Nephron progenitor cell (in vitro differentiated cells): Measurements from ENCODE around the gene CNFN.

Experiments used
- DNase-seq: peaks from one replicate; pipeline ENCODE4 v3.0.0; 2021
- H3K27ac Mint-ChIP-seq: 2 replicates; pipeline ENCODE4 v1.8.0; 2021; ENCODE audit warnings: mild to moderate bottlenecking, moderate library complexity, mixed read lengths
- H3K27me3 Mint-ChIP-seq: 2 replicates; pipeline ENCODE4 v1.8.0; 2021; ENCODE audit warnings: mild to moderate bottlenecking, low read depth, mixed read lengths; ENCODE audit not compliant: poor library complexity
- H3K36me3 Mint-ChIP-seq: 2 replicates; pipeline ENCODE4 v1.8.0; 2021; ENCODE audit warnings: low read depth, mixed read lengths
- H3K4me1 Mint-ChIP-seq: 2 replicates; pipeline ENCODE4 v1.8.0; 2021; ENCODE audit warnings: mixed read lengths
- H3K4me3 Mint-ChIP-seq: 2 replicates; pipeline ENCODE4 v1.8.0; 2021; ENCODE audit warnings: mild to moderate bottlenecking, moderate library complexity, mixed read lengths
- H3K9me3 Mint-ChIP-seq: 2 replicates; pipeline ENCODE4 v1.8.0; 2021; ENCODE audit warnings: mild to moderate bottlenecking, moderate library complexity, mixed read lengths
- TF ChIP-seq, protein P1 (sequence below): fragments of 200-600 bp; sonication (generic); IDR thresholded peaks from 2 replicates; pipeline ENCODE4 v1.5.0; 2021; ENCODE audit warnings: antibody characterized with exemption

Gene CNFN

DNA sequence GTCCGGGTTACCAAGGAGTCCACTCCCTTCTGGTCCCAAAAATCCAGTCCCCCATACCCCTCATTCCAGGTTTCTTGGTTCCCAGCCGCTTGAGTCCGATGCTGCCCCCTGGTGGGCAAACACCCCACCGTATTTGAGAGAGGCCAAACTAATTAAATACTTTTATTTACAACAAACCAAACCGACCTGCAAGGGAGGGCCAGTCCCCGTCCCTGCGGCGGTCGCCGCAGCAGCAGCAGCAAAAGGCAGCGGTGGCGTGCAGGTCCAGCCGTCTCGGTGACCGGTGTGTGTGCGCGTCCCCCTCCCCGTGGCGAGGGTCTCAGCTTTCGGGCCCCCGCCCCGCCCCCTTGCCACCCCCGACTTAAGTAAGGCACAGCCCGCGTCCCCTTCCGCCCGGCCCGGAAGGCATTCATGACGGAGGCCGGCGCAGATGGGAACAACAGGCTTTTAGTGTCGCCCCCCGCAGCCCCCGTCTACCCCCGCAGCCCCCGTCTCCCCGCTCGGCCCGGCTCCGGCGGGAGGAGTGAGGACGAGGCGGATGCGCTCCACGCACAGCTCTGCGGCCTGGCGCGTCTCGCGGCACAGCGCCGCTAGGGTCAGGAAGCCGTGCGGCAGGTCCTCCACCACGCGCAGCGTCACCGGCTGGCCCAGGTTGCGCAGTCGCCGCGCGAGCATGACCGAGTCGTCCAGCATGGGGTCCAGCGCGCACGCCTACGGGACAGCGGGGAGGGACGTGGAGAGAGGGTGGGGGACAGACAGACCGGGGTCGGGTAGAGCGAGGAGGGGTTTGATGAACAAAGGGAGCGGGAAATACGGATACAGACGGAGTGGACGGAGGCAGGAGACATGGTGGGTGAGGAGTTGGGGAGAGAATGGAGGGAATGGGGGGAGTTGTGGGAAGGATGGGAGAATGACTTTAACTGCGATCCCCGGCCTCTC, 11.5 kb upstream of the CNFN start:
- Mint-ChIP-seq H3K4me3 (peak overlapping the region; percentile 90), H3K27me3 (peaks cover 16% of the 10 kb centered on the region), H3K36me3 (peaks cover 16% of the 10 kb centered on the region), H3K4me1 (peaks cover 55% of the 10 kb centered on the region), H3K27ac (peak overlapping the region; percentile 10), H3K9me3 (no peaks in the 10 kb centered on the region)
- TF ChIP-seq, protein P1, sequence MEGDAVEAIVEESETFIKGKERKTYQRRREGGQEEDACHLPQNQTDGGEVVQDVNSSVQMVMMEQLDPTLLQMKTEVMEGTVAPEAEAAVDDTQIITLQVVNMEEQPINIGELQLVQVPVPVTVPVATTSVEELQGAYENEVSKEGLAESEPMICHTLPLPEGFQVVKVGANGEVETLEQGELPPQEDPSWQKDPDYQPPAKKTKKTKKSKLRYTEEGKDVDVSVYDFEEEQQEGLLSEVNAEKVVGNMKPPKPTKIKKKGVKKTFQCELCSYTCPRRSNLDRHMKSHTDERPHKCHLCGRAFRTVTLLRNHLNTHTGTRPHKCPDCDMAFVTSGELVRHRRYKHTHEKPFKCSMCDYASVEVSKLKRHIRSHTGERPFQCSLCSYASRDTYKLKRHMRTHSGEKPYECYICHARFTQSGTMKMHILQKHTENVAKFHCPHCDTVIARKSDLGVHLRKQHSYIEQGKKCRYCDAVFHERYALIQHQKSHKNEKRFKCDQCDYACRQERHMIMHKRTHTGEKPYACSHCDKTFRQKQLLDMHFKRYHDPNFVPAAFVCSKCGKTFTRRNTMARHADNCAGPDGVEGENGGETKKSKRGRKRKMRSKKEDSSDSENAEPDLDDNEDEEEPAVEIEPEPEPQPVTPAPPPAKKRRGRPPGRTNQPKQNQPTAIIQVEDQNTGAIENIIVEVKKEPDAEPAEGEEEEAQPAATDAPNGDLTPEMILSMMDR: peak; percentile 86
- DNase-seq: peak; percentile 89

DNA sequence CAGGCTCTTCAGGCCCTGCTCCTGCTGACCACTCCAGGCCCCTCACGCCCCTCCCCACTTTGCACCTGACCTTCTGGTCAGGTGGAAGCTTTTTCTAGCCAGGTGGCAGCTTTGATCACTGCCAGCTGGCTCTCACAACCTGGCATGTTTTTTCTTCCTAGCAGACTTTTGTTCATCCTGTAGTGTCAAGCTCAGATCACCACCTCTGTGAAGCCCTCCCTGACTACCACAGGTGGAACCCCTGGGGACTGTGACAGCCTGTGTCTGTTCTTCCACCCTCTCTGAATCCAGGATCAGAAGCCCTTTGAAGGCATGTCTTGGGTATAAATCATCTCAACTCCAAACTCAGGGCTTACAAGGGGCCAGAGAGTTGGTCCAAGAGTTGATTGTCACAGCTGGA, 10.3 kb upstream of the CNFN start:
- peaks cover 16% of the 10 kb centered on the region for H3K36me3 Mint-ChIP-seq
- peaks cover 18% of the 10 kb centered on the region for H3K27me3 Mint-ChIP-seq
- no peak for DNase-seq
- peaks cover 67% of the 10 kb centered on the region for H3K4me1 Mint-ChIP-seq
- H3K4me3 Mint-ChIP-seq: peak overlapping the region; percentile 59
- peak overlapping the region; percentile 69 for H3K27ac Mint-ChIP-seq
- TF ChIP-seq, protein P1: no peak
- H3K9me3 Mint-ChIP-seq: no peaks in the 10 kb centered on the region

DNA sequence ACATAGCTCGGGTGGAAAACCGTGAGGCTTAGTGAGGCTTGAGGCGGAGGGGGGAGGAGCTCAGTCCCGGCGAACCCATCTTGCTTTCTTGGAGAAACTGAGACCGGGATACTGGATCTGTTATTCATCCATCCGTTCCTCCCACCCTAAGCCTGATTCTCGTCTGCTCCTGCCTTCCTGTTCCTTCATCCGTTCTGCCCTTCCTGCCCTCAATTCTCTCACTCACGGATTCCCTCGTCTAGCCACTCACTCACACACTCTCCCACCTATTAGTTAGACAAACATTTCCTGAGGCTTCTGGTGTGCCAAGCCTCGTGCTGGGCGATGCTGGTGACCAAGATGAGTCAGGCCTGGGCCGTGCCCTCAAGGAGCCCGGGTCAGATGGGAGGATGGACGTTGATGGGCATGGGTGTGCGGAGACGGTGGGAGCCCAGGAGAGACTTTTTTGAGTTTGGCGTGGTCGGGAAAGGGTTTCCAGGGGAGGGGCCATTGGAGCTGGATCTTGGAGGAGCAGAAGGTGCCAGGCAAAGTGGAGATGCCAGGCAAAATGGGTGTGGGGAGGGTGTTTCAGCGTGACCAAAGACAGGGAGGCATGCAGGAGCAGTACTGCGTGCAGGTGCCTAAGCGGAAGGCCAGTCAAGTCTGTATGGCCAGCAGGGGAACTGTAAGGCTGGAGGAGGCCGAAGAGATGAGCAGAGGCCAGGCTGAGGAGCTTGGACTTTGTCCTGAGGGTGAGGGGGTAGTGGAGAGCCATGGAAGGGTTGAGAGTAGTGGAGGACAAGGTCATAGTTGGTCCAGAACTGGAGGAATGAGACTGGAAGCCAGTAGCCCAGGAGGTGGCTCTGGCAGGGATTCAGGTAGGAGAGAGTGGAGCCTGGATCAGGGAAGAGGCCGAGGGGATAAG, 7.4 kb upstream of the CNFN start:
- no peak for DNase-seq
- Mint-ChIP-seq H3K4me3 (peak overlapping the region; percentile 90), H3K27me3 (peaks cover 27% of the 10 kb centered on the region), H3K27ac (peak overlapping the region; percentile 32), H3K36me3 (peaks cover 11% of the 10 kb centered on the region), H3K4me1 (peaks cover 68% of the 10 kb centered on the region), H3K9me3 (no peaks in the 10 kb centered on the region)
- TF ChIP-seq, protein P1: no peak

DNA sequence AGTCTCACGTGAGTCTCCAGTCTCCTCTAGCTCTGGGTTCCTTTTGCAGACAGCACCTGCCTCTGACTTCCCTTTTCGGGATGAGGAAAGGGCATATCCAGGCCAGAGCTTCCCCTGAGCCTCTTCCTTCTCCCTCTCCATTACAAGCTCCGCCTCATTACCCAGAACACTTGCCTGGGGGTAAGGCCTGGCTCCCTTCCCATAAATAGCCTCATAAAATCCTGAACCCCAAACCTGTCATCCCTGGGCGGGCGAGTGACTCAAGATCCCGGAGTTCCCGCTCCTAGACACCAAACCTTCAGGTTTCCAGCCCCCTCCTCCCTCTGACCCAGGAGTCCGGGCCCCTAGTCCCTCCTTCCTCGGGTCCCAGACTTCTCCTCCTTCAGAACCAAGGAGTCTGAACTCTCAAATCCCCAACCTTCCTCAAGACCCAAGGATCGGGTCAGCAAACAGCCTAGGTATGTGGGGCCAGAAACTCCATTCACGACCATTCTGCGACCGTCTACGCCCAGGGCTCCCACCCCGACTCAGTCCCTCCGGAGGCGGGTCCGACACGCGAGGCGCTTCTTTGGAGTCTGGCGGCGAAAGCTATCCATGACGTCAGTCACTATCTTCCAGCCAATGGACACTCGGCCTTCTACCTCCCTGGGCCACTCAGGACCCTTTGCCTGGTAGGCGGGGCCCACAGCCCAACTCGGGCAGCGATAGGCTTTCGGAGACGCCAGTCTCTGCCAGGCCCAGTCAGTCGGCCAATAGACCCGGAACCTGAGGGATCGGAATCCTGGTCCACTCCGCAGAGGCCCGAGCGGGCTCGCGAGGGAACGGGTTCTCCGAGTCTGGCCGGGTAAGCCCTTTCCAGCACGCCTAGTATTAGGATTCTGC, 6.5 kb upstream of the CNFN start:
- TF ChIP-seq, protein P1: no peak
- Mint-ChIP-seq H3K4me1 (peaks cover 71% of the 10 kb centered on the region), H3K4me3 (peak overlapping the region; percentile 90), H3K27me3 (peaks cover 30% of the 10 kb centered on the region), H3K36me3 (peaks cover 11% of the 10 kb centered on the region), H3K27ac (peak overlapping the region; percentile 98), H3K9me3 (no peaks in the 10 kb centered on the region)
- DNase-seq: peak; percentile 99

DNA sequence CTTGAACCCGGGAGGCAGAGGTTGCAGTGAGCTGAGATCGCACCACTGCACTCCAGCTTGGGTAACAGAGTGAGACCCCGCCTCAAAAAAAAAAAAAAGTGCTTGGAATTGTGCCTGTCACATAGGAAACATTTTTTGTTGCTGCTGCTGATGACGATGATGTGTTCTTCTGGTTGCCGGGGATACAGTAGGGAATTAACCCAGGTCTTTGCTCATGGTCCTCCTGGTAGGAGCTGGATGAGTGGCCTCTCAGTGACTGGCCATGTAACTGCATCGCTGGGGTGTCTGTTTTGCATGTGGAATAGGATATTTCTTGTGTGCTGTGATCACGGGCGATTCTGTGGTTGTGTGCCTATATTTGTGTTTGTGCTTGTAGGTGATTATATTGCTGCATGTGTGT, 4.7 kb upstream of the CNFN start:
- Mint-ChIP-seq H3K36me3 (peaks cover 4% of the 10 kb centered on the region), H3K4me1 (peaks cover 64% of the 10 kb centered on the region), H3K27me3 (peaks cover 40% of the 10 kb centered on the region), H3K4me3 (peak overlapping the region; percentile 54), H3K27ac (peak overlapping the region; percentile 2), H3K9me3 (no peaks in the 10 kb centered on the region)
- DNase-seq: no peak
- TF ChIP-seq, protein P1: no peak
